PC-9 (cell line): ENCODE data around the gene SCRN2. TPM values are rescaled to one million over a fixed set of nuclear protein-coding genes. Genes with fewer than 3 reads are reported as not detected.

Experiments
- BruUV-seq: library from RNA; stranded (reverse); fragments of 400-500 nt; replicated peaks from 2 replicates; lab custom pipeline; 2021; lab: Mats Ljungman, UMichigan
- CTCF ChIA-PET: fragments of 300-600 bp; sonication (Branson Sonifier 250); formaldehyde crosslinking; loops from one replicate; lab custom pipeline; 2022; ENCODE audit warnings: antibody characterized with exemption; lab: Charles Lee
- POLR2A ChIA-PET: fragments of 300-600 bp; sonication (Branson Sonifier 250); formaldehyde crosslinking; loops from one replicate; lab custom pipeline; 2022; ENCODE audit warnings: antibody characterized with exemption; ENCODE audit not compliant: unreplicated experiment; lab: Charles Lee
- DNase-seq, 2 experiments: peaks; one replicate each; pipeline versions ENCODE4 v3.0.0 to v3.0.0-alpha.2; 2015 to 2022; ENCODE audit warnings: mixed read lengths in 1 of 2
- H2AFZ ChIP-seq: fragments of 200-600 bp; sonication (generic); 2 replicates; pipeline ENCODE4 v1.8.1; 2017; ENCODE audit warnings: antibody characterized with exemption
- H3F3A ChIP-seq: fragments of 200-600 bp; sonication (generic); 2 replicates; pipeline ENCODE4 v1.8.1; 2017; ENCODE audit warnings: antibody characterized with exemption, mild to moderate bottlenecking, low read depth; ENCODE audit not compliant: insufficient read depth
- H3K27ac ChIP-seq: fragments of 200-600 bp; sonication (generic); 2 replicates; pipeline ENCODE4 v1.6.1; 2016; ENCODE audit warnings: mixed run types
- H3K27me3 ChIP-seq: fragments of 200-600 bp; sonication (generic); 2 replicates; pipeline ENCODE4 v1.6.1; 2016; ENCODE audit warnings: low read depth, mixed run types; ENCODE audit not compliant: insufficient read depth
- H3K36me3 ChIP-seq: fragments of 200-600 bp; sonication (generic); 2 replicates; pipeline ENCODE4 v1.6.1; 2016; ENCODE audit warnings: low read depth, mixed run types
- H3K4me1 ChIP-seq: fragments of 200-600 bp; sonication (generic); replicated peaks from 2 replicates; pipeline ENCODE4 v1.6.1; 2016; ENCODE audit warnings: mixed run types; ENCODE audit not compliant: insufficient read depth
- H3K4me2 ChIP-seq: fragments of 200-600 bp; sonication (generic); 2 replicates; pipeline ENCODE4 v1.6.1; 2017; ENCODE audit warnings: mixed run types
- H3K4me3 ChIP-seq: fragments of 200-600 bp; sonication (generic); 2 replicates; pipeline ENCODE4 v1.6.1; 2016; ENCODE audit warnings: mixed run types
- H3K79me2 ChIP-seq: fragments of 200-600 bp; sonication (generic); 2 replicates; pipeline ENCODE4 v1.6.1; 2017; ENCODE audit warnings: low read depth, mixed run types
- H3K9me2 ChIP-seq: fragments of 200-600 bp; sonication (generic); 2 replicates; pipeline ENCODE4 v1.8.1; 2017; ENCODE audit warnings: mild to moderate bottlenecking; ENCODE audit not compliant: insufficient read depth
- H3K9me3 ChIP-seq: fragments of 200-600 bp; sonication (generic); 2 replicates; pipeline ENCODE4 v1.8.1; 2016; ENCODE audit warnings: low read depth; ENCODE audit not compliant: insufficient read depth
- H4K20me1 ChIP-seq: fragments of 200-600 bp; sonication (generic); 2 replicates; pipeline ENCODE4 v1.8.1; 2017; ENCODE audit not compliant: insufficient read depth
- EZH2 ChIP-seq: fragments of 200-600 bp; sonication (generic); IDR thresholded peaks from 2 replicates; pipeline ENCODE4 v1.8.0; 2017; ENCODE audit warnings: antibody characterized with exemption, low read depth
- intact Hi-C: fragments of 100-400 bp; cut with micrococcal nuclease; formaldehyde crosslinking; loops from one replicate; pipeline ENCODE4 v1.10.0; 2022; ENCODE audit not compliant: unreplicated experiment
- total RNA-seq: library from RNA; stranded (reverse); gene quantifications from 2 replicates; pipeline ENCODE4 v1.2.3, GENCODE V29; 2021
- TF ChIP-seq, protein P1 (sequence below): fragments of 200-600 bp; sonication (generic); conservative IDR thresholded peaks from 2 replicates; pipeline ENCODE4 v1.6.1; 2017; ENCODE audit warnings: mixed run types, antibody characterized with exemption, mild to moderate bottlenecking, moderate library complexity

Gene SCRN2
- total RNA-seq, 1 experiment from 2014 or later: 31.7 TPM

DNA sequence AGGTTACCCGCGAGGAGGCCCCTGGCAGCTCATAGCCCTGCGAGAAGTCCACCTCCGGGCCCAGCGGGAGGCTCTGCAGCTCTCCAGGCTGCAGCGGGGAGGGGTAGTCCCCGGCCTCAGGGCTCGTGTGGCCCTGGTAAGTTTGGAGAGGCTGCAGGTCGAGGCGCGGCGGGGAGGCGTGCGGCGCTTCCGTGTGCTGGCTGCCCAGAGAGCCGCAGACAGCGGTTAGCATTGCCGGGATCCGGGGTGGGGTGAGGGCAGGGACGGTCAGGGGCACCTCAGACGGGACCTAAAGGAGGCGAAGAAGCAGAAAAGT is 7.1 kb upstream of the SCRN2 start:
- no peak overlapping the region for H2AFZ ChIP-seq
- POLR2A ChIA-PET: no interaction called here
- no peaks in the 10 kb centered on the region for H3K27me3 ChIP-seq
- peaks cover 10% of the 10 kb centered on the region; the same call in 1 of the 2 replicates for H3K36me3 ChIP-seq
- DNase-seq: no peak
- peaks cover 36% of the 10 kb centered on the region for H3F3A ChIP-seq
- intact Hi-C loops: no loop called here
- no peaks in the 10 kb centered on the region for H3K9me2 ChIP-seq
- H3K9me3 ChIP-seq: no peaks in the 10 kb centered on the region
- TF ChIP-seq, protein P1, sequence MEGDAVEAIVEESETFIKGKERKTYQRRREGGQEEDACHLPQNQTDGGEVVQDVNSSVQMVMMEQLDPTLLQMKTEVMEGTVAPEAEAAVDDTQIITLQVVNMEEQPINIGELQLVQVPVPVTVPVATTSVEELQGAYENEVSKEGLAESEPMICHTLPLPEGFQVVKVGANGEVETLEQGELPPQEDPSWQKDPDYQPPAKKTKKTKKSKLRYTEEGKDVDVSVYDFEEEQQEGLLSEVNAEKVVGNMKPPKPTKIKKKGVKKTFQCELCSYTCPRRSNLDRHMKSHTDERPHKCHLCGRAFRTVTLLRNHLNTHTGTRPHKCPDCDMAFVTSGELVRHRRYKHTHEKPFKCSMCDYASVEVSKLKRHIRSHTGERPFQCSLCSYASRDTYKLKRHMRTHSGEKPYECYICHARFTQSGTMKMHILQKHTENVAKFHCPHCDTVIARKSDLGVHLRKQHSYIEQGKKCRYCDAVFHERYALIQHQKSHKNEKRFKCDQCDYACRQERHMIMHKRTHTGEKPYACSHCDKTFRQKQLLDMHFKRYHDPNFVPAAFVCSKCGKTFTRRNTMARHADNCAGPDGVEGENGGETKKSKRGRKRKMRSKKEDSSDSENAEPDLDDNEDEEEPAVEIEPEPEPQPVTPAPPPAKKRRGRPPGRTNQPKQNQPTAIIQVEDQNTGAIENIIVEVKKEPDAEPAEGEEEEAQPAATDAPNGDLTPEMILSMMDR: no peak
- no peak for TF ChIP-seq EZH2
- peak overlapping the region; percentile 88 for H3K4me2 ChIP-seq
- no peak overlapping the region for H3K27ac ChIP-seq
- H3K4me3 ChIP-seq: peak overlapping the region; percentile 72; the same call in 1 of the 2 replicates
- peaks cover 60% of the 10 kb centered on the region for H3K79me2 ChIP-seq
- no TSS peak for BruUV-seq
- H3K4me1 ChIP-seq: peaks cover 61% of the 10 kb centered on the region
- peaks cover 8% of the 10 kb centered on the region; the same call in 1 of the 2 replicates for H4K20me1 ChIP-seq
- CTCF ChIA-PET: no interaction called here

DNA sequence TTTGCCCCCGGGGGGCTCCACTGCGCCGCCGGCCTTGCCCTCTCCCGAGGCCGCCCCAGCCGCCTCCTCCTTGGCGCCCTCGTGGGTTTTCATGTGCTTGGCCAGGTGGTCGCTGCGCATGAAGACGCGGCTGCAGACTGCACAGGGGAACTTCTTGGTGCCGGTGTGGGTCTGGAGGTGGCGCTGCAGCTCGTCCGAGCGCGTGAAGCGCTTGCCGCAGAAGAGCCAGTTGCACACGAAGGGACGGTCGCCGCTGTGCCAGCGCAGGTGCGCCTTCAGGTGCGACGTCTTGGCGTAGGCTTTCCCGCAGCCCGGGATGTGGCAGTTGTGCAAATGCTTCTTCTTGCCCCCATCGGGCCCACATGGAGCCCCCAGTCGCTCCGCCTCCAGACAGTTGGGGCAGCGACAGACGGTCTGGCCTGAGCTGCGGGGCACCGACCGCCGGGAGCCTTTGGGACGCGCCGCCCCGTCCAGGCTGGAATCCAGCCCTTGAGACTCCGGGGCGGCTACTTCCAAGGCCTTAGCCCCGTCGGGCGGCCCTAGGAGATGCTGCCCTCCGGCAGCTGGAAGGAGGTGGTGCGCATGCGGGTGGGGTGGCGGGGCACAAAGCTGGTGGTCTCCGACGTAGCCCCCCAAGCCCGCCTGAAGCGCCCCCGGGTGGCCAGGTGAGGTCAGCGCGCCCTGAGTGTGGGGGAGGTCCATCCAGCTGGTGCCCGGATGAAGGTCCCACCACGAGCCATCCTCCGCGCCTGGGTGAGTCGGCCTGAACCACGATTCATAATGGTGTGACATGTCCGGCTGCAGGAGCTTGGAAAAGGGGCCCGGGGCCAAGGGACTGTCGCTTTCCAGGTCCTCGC is 6.5 kb upstream of the SCRN2 start:
- Histone ChIP-seq H2AFZ (no peak overlapping the region), H3K9me3 (no peaks in the 10 kb centered on the region), H3K4me1 (peaks cover 67% of the 10 kb centered on the region), H3F3A (peaks cover 41% of the 10 kb centered on the region), H3K27me3 (no peaks in the 10 kb centered on the region), H4K20me1 (peaks cover 8% of the 10 kb centered on the region; the same call in 1 of the 2 replicates), H3K9me2 (no peaks in the 10 kb centered on the region), H3K79me2 (peaks cover 60% of the 10 kb centered on the region), H3K27ac (no peak overlapping the region), H3K36me3 (peaks cover 10% of the 10 kb centered on the region; the same call in 1 of the 2 replicates), H3K4me3 (no peak overlapping the region), H3K4me2 (peak overlapping the region; percentile 88)
- TF ChIP-seq EZH2: no peak
- TF ChIP-seq, protein P1: peak; percentile 78
- CTCF ChIA-PET: interaction anchor here (0.5 to 0.6 kb wide), 2 partner anchors 44 to 79 kb away, joined by 4 to 10 read pairs; no protein-coding TSS in a partner anchor
- intact Hi-C loops: no loop called here
- no peak for DNase-seq
- POLR2A ChIA-PET: no interaction called here
- no TSS peak for BruUV-seq

DNA sequence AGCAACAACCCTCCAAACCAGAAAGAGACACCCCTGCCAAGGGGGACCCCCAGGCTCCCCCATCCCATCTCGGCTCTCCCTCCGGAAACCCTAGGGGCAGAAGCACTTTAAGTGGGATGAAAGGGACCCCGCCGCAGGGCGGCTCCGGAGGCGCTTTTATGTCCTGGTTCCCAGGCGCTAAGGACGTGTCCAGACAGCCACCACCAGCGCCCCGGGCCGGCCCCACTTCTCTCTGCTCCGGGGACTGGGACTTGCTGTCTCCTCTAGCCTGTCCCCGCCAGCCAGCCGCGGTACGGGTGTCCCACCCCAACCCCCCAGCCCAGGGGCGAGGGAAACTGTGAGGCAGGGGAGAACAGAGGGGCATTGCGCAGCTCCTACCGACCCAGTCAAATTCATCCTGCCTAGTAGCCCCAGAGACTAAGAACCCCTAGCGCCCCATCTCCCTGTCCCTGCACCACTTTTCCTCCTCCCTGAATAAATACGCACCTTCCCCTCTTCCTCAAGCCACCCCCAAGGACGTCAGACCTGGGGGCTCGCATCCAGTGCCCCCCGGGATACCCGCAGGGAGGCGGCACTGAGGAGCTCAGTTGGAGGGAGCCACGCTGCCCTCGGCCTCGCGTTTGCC is 5.8 kb upstream of the SCRN2 start:
- H3K36me3 ChIP-seq: peaks cover 10% of the 10 kb centered on the region; the same call in 1 of the 2 replicates
- H3K27me3 ChIP-seq: no peaks in the 10 kb centered on the region
- BruUV-seq: no TSS peak
- H3K79me2 ChIP-seq: peaks cover 60% of the 10 kb centered on the region
- peak overlapping the region; percentile 30; the same call in 1 of the 2 replicates for H3K4me2 ChIP-seq
- no peaks in the 10 kb centered on the region for H3K9me2 ChIP-seq
- no peak overlapping the region for H3K27ac ChIP-seq
- peaks cover 74% of the 10 kb centered on the region for H3K4me1 ChIP-seq
- peaks cover 49% of the 10 kb centered on the region for H3F3A ChIP-seq
- TF ChIP-seq EZH2: no peak
- TF ChIP-seq, protein P1: no peak
- peaks cover 8% of the 10 kb centered on the region; the same call in 1 of the 2 replicates for H4K20me1 ChIP-seq
- DNase-seq: no peak
- intact Hi-C loops: no loop called here
- POLR2A ChIA-PET: no interaction called here
- CTCF ChIA-PET: interaction anchor here (0.5 to 0.6 kb wide), 2 partner anchors 45 to 79 kb away, joined by 4 to 10 read pairs; no protein-coding TSS in a partner anchor
- no peaks in the 10 kb centered on the region for H3K9me3 ChIP-seq
- no peak overlapping the region for H3K4me3 ChIP-seq
- no peak overlapping the region for H2AFZ ChIP-seq
